Measurements from ENCODE around the gene WDSUB1.

The WDSUB1 gene

GRCh38 chr2:159225025-159226016, 61.2 kb downstream of the WDSUB1 start:
- no peak for DNase-seq (ENCODE audit: low read depth)
- TF ChIP-seq CTCF (IDR thresholded peaks at IDR 0.05; ENCODE audit: low read depth, low read length, missing control alignments) = no peak
- no peak overlapping the region for H3K4me3 ChIP-seq (ENCODE audit: low read depth, low read length)

GRCh38 chr2:159224061-159224813, 62.3 kb downstream of the WDSUB1 start:
- DNase-seq (ENCODE audit: low read depth) = no peak
- no peak for TF ChIP-seq CTCF (IDR thresholded peaks at IDR 0.05; ENCODE audit: low read depth, low read length, missing control alignments)
- no peak overlapping the region for H3K4me3 ChIP-seq (ENCODE audit: low read depth, low read length)

GRCh38 chr2:159219394-159219998, 67.0 kb downstream of the WDSUB1 start:
- no peak for DNase-seq (ENCODE audit: low read depth)
- no peak for TF ChIP-seq CTCF (IDR thresholded peaks at IDR 0.05; ENCODE audit: low read depth, low read length, missing control alignments)
- no peak overlapping the region for H3K4me3 ChIP-seq (ENCODE audit: low read depth, low read length)

- no peak for DNase-seq (ENCODE audit: low read depth)
These were observed 68.1 kb downstream of the WDSUB1 start for GRCh38 chr2:159218389-159218788.

GRCh38 chr2:159217676-159218075, 68.8 kb downstream of the WDSUB1 start:
- no peak for TF ChIP-seq CTCF (IDR thresholded peaks at IDR 0.05; ENCODE audit: low read depth, low read length, missing control alignments)

More at GRCh38 chr2:159218389-159218788, 68.1 kb downstream of the WDSUB1 start:
- no peak for TF ChIP-seq CTCF (IDR thresholded peaks at IDR 0.05; ENCODE audit: low read depth, low read length, missing control alignments)
- no peak overlapping the region for H3K4me3 ChIP-seq (ENCODE audit: low read depth, low read length)

GRCh38 chr2:159215116-159215515, 71.4 kb downstream of the WDSUB1 start:
- no peak overlapping the region for H3K4me3 ChIP-seq (ENCODE audit: low read depth, low read length)
- TF ChIP-seq CTCF (IDR thresholded peaks at IDR 0.05; ENCODE audit: low read depth, low read length, missing control alignments) = no peak
- DNase-seq (ENCODE audit: low read depth) = no peak

More at GRCh38 chr2:159217676-159218075, 68.8 kb downstream of the WDSUB1 start:
- no peak for DNase-seq (ENCODE audit: low read depth)
- no peak overlapping the region for H3K4me3 ChIP-seq (ENCODE audit: low read depth, low read length)
